Measurements from ENCODE around the gene FNDC3B. TPM values are rescaled to one million over a fixed set of nuclear protein-coding genes. Genes with fewer than 3 reads are reported as not detected.

FNDC3B gene
- total and polyA plus RNA-seq, 2 donors (not counting 1 experiment from before 2014, with no cell fraction given), result 1.2 to 9.2 TPM

DNA sequence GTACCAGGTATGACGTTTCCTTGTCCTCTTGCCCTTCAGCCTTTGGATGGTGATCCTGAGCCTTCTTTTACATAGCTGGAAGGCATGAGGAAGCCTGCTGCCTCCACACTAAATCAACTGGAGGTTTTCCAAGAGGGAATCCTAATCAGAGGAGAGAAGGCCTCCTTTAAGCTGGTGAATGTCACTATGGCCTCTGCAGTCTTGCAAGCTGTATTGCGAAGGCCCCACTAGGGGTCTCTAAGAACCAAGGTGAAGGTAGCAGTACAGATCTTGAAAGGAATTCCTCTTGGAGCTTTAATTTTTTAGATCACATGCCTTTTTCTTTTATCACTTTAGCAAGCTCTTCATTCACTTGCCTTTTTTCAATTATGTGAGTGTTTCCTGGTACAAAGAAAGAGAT, 289.7 kb downstream of the FNDC3B start:
- H3K36me3 ChIP-seq (replicated peaks in 1 of 2; ENCODE audit: control extremely low read depth in 1 of 2, control insufficient read depth in 1 of 2, extremely low read depth in 1 of 2, insufficient read depth in 2 of 2, low read length in 1 of 2), result no peaks in the 10 kb centered on the region
- no peak overlapping the region for H3K9ac ChIP-seq (ENCODE audit: low read length)
- Mint-ChIP-seq H3K9me3 (ENCODE audit: insufficient read depth) (no peaks in the 10 kb centered on the region), H3K4me1 (peaks cover 2% of the 10 kb centered on the region), H3K27ac (no peak overlapping the region), H3K27me3 (no peaks in the 10 kb centered on the region), H3K4me3 (no peak overlapping the region)
- no peak overlapping the region for H2AFZ ChIP-seq (ENCODE audit: insufficient read depth, low read depth, low read length, poor library complexity, severe bottlenecking)
- CTCF ChIA-PET, result interaction anchor here (1.0 to 4.5 kb wide), 4 partner anchors 11 to 287 kb away, joined by 3 to 88 read pairs (median 3); no protein-coding TSS in a partner anchor
- no peak overlapping the region for H3K4me2 ChIP-seq (replicated peaks; ENCODE audit: low read depth, low read length, poor library complexity, severe bottlenecking)
- no peak overlapping the region for H3K4me3 ChIP-seq (ENCODE audit: control extremely low read depth in 1 of 5, extremely low read depth in 1 of 5, insufficient read depth in 1 of 5, low read depth in 2 of 5, low read length in 4 of 5)
- H4K20me1 ChIP-seq (ENCODE audit: control insufficient read depth, insufficient read depth, low read length, poor library complexity, severe bottlenecking), result no peaks in the 10 kb centered on the region
- H3K27ac ChIP-seq (ENCODE audit: low read length in 2 of 2), result no peak overlapping the region
- TF ChIP-seq EZH2 (IDR thresholded peaks at IDR 0.05; ENCODE audit: borderline replicate concordance, insufficient read depth, low read depth, low read length, poor library complexity, severe bottlenecking), result no peak
- TF ChIP-seq, protein P1, sequence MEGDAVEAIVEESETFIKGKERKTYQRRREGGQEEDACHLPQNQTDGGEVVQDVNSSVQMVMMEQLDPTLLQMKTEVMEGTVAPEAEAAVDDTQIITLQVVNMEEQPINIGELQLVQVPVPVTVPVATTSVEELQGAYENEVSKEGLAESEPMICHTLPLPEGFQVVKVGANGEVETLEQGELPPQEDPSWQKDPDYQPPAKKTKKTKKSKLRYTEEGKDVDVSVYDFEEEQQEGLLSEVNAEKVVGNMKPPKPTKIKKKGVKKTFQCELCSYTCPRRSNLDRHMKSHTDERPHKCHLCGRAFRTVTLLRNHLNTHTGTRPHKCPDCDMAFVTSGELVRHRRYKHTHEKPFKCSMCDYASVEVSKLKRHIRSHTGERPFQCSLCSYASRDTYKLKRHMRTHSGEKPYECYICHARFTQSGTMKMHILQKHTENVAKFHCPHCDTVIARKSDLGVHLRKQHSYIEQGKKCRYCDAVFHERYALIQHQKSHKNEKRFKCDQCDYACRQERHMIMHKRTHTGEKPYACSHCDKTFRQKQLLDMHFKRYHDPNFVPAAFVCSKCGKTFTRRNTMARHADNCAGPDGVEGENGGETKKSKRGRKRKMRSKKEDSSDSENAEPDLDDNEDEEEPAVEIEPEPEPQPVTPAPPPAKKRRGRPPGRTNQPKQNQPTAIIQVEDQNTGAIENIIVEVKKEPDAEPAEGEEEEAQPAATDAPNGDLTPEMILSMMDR (IDR thresholded peaks at IDR 0.05), result no peak
- H3K9me3 ChIP-seq (ENCODE audit: control extremely low read depth in 1 of 3, control insufficient read depth in 2 of 3, insufficient read depth in 1 of 3, low read length in 2 of 3), result no peaks in the 10 kb centered on the region
- DNase-seq, result no peak
- intact Hi-C loops (cut with micrococcal nuclease), result no loop called here
- no peaks in the 10 kb centered on the region for H3K79me2 ChIP-seq (ENCODE audit: control insufficient read depth, insufficient read depth, low read length)
- 100% methylated on average over 1 of the region's 2 CpGs for WGBS (ENCODE audit: insufficient coverage)
- H3K4me1 ChIP-seq (ENCODE audit: control insufficient read depth in 2 of 2, insufficient read depth in 2 of 2, low read length in 2 of 2), result no peaks in the 10 kb centered on the region
- no peaks in the 10 kb centered on the region for H3K27me3 ChIP-seq (replicated peaks in 1 of 4; ENCODE audit: control extremely low read depth in 1 of 4, control insufficient read depth in 3 of 4, insufficient read depth in 4 of 4, low read length in 3 of 4)
- ATAC-seq (ENCODE audit: low read depth), result no peak
- POLR2A ChIA-PET, result no interaction called here

- no peak overlapping the region for H3K4me3 ChIP-seq (ENCODE audit: control extremely low read depth in 1 of 5, extremely low read depth in 1 of 5, insufficient read depth in 1 of 5, low read depth in 2 of 5, low read length in 4 of 5)
- intact Hi-C loops (cut with micrococcal nuclease), result loop anchor here (10.0 kb wide), 1 partner anchor 264 kb away; no protein-coding TSS in a partner anchor
- H3K4me1 Mint-ChIP-seq, result peaks cover 2% of the 10 kb centered on the region
- H2AFZ ChIP-seq (ENCODE audit: insufficient read depth, low read depth, low read length, poor library complexity, severe bottlenecking), result no peak overlapping the region
- H3K27ac Mint-ChIP-seq, result no peak overlapping the region
- no peak overlapping the region for H3K4me3 Mint-ChIP-seq
- no peaks in the 10 kb centered on the region for H4K20me1 ChIP-seq (ENCODE audit: control insufficient read depth, insufficient read depth, low read length, poor library complexity, severe bottlenecking)
- no peak overlapping the region for H3K4me2 ChIP-seq (replicated peaks; ENCODE audit: low read depth, low read length, poor library complexity, severe bottlenecking)
- H3K27me3 ChIP-seq (replicated peaks in 1 of 4; ENCODE audit: control extremely low read depth in 1 of 4, control insufficient read depth in 3 of 4, insufficient read depth in 4 of 4, low read length in 3 of 4), result no peaks in the 10 kb centered on the region
- DNase-seq (no peak), ATAC-seq (ENCODE audit: low read depth) (no peak)
- H3K9me3 Mint-ChIP-seq (ENCODE audit: insufficient read depth), result no peaks in the 10 kb centered on the region
- H3K27ac ChIP-seq (ENCODE audit: low read length in 2 of 2), result no peak overlapping the region
- no peak overlapping the region for H3K9ac ChIP-seq (ENCODE audit: low read length)
- no peaks in the 10 kb centered on the region for H3K9me3 ChIP-seq (ENCODE audit: control extremely low read depth in 1 of 3, control insufficient read depth in 2 of 3, insufficient read depth in 1 of 3, low read length in 2 of 3)
- no peaks in the 10 kb centered on the region for H3K36me3 ChIP-seq (replicated peaks in 1 of 2; ENCODE audit: control extremely low read depth in 1 of 2, control insufficient read depth in 1 of 2, extremely low read depth in 1 of 2, insufficient read depth in 2 of 2, low read length in 1 of 2)
- ChIA-PET POLR2A (no interaction called here), CTCF (interaction anchor here (1.6 to 4.5 kb wide), 3 partner anchors 10 to 265 kb away, joined by 4 to 88 read pairs (median 5); no protein-coding TSS in a partner anchor)
- H3K27me3 Mint-ChIP-seq, result no peaks in the 10 kb centered on the region
- no peak for TF ChIP-seq EZH2 (IDR thresholded peaks at IDR 0.05; ENCODE audit: borderline replicate concordance, insufficient read depth, low read depth, low read length, poor library complexity, severe bottlenecking)
- TF ChIP-seq, protein P1 (IDR thresholded peaks at IDR 0.05), result no peak
- no peaks in the 10 kb centered on the region for H3K4me1 ChIP-seq (ENCODE audit: control insufficient read depth in 2 of 2, insufficient read depth in 2 of 2, low read length in 2 of 2)
- H3K79me2 ChIP-seq (ENCODE audit: control insufficient read depth, insufficient read depth, low read length), result no peaks in the 10 kb centered on the region
- 100% methylated on average over 1 of the region's 4 CpGs for WGBS (ENCODE audit: insufficient coverage)
Observed at GRCh38 chr3:172330413-172330812, 291.0 kb downstream of the FNDC3B start.

All from B cell (primary cell).